Stimulated activated memory B cell treated with anti-CD40 and anti-IgM and Interleukin-4, amounts not matched to agents 10 μg/mL and 1 μg/mL and 100 μg/mL, for 72 hours (primary cell): ENCODE data around the gene NRXN3.

Experiments
- ATAC-seq: fragments of 150-1000 bp; cut with Tn5 transposase; 2 replicates; pipeline ENCODE4 v1.10.0; 2021
- H3K27ac Mint-ChIP-seq: one replicate; pipeline ENCODE4 v1.8.0; 2022; ENCODE audit warnings: mild to moderate bottlenecking, mixed read lengths
- H3K27me3 Mint-ChIP-seq: one replicate; pipeline ENCODE4 v1.8.0; 2022; ENCODE audit warnings: mixed read lengths
- H3K36me3 Mint-ChIP-seq: one replicate; pipeline ENCODE4 v1.8.0; 2022; ENCODE audit warnings: mixed read lengths
- H3K4me1 Mint-ChIP-seq: one replicate; pipeline ENCODE4 v1.8.0; 2022; ENCODE audit warnings: mixed read lengths
- H3K4me3 Mint-ChIP-seq: one replicate; pipeline ENCODE4 v1.8.0; 2022; ENCODE audit warnings: mild to moderate bottlenecking, moderate library complexity, mixed read lengths
- H3K9me3 Mint-ChIP-seq: one replicate; pipeline ENCODE4 v1.8.0; 2022; ENCODE audit warnings: mixed read lengths

Gene NRXN3

DNA sequence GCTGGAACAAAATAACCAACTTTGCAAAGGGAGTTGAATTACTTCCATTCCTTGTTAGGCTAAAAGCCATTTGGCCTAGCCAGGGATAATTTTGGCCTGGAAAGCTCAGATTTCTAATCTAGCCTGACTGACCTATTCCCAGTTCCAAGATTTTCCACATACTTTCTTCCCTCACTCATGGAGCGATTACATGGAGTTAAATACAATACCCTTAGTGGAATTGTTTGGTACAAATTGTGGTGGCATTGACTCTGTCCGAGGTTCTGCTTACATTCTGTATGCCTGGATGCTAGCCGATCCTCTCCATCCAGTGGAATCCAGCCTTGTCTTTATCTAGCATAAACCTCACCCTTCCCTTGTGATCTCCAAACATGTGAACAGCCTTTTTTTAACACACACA lies 1076.0 kb downstream of the NRXN3 start:
- Mint-ChIP-seq H3K4me1 (no peaks in the 10 kb centered on the region), H3K4me3 (no peak overlapping the region), H3K9me3 (peaks cover 7% of the 10 kb centered on the region), H3K27ac (no peak overlapping the region), H3K36me3 (no peaks in the 10 kb centered on the region), H3K27me3 (no peaks in the 10 kb centered on the region)
- ATAC-seq, result no peak

DNA sequence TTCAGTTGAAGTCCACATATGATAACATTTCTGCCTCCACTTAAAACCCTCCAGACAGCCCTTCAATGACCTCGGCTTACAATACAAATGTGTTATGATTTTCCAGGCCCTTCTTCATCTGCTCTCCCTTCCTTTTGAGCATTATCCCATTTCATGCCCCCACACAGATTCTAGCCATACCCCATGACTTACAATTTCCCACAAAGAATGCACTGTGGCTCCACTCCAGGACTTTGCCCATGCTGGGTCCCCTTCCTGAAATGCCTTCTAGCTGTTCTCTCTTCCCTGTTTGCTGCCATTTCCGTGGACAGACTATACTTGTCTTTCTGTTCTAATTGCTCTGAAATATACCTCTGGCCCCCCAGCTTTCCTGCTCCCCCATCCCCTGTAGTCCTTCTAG lies 1078.0 kb downstream of the NRXN3 start:
- no peaks in the 10 kb centered on the region for H3K4me1 Mint-ChIP-seq
- no peak overlapping the region for H3K27ac Mint-ChIP-seq
- no peak for ATAC-seq
- no peaks in the 10 kb centered on the region for H3K36me3 Mint-ChIP-seq
- no peaks in the 10 kb centered on the region for H3K27me3 Mint-ChIP-seq
- H3K4me3 Mint-ChIP-seq, result no peak overlapping the region
- peaks cover 9% of the 10 kb centered on the region for H3K9me3 Mint-ChIP-seq

DNA sequence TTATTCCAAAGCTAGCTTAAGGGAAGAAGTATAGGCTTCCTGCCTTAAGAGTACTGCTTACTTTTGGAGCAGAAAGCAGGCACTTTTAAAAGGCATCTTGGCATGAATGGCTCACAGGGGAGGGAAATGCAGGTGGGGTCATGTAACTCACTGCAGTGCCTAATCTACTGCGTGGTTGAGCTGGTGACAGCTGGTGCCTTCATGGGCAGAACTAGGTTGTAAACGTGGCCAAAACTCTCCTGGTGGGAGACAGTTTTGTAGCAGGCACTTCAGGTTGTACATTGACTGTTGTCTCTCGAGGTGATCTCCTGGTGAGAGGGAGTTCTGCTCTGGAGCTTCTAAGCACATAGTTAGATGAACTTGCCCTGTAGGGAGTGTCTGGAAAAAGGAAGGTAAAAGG lies 1078.6 kb downstream of the NRXN3 start:
- no peaks in the 10 kb centered on the region for H3K36me3 Mint-ChIP-seq
- no peaks in the 10 kb centered on the region for H3K27me3 Mint-ChIP-seq
- no peak overlapping the region for H3K4me3 Mint-ChIP-seq
- no peak for ATAC-seq
- H3K4me1 Mint-ChIP-seq, result no peaks in the 10 kb centered on the region
- peaks cover 9% of the 10 kb centered on the region for H3K9me3 Mint-ChIP-seq
- H3K27ac Mint-ChIP-seq, result no peak overlapping the region

DNA sequence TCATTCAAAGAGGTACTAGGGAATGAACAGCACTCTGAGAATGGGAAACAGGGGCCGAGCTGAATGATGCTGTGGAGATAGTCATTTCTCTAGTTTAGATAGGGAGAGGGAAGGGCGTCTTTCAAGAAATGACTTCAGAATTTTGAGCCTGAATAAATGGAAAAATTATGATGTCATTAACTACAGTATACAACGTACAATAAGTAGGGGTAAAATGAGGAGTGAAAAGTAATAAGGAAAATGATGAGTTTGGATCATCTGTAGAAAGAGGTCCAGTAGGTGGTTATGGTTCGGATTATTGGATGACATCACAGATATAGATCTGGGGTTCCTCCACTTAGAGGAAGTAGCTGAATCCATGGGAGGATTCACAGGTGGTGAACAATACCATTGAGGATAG lies 1081.1 kb downstream of the NRXN3 start:
- Mint-ChIP-seq H3K27ac (no peak overlapping the region), H3K27me3 (no peaks in the 10 kb centered on the region), H3K36me3 (no peaks in the 10 kb centered on the region), H3K4me1 (no peaks in the 10 kb centered on the region), H3K4me3 (no peak overlapping the region), H3K9me3 (peaks cover 11% of the 10 kb centered on the region)
- no peak for ATAC-seq

DNA sequence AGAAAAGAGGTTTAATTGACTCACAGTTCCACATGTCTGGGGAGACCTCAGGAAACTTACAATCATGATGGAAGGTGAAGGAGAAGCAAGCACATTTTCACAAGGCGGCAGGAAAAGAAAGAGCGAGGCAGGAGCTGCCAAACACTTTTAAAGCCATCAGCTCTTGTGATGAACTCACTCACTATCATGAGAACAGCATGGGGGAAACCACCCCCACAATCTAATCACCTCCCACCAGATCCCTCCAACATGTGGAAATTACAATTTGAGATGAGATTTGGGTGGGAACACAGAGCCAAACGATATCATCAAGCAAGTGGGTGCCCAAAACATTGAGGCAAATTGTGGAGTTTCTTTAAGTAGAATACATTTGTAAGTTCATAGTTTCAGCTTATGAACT lies 1083.4 kb downstream of the NRXN3 start:
- no peak for ATAC-seq
- Mint-ChIP-seq H3K27ac (no peak overlapping the region), H3K9me3 (peaks cover 11% of the 10 kb centered on the region), H3K4me3 (no peak overlapping the region), H3K27me3 (no peaks in the 10 kb centered on the region), H3K36me3 (no peaks in the 10 kb centered on the region), H3K4me1 (no peaks in the 10 kb centered on the region)

DNA sequence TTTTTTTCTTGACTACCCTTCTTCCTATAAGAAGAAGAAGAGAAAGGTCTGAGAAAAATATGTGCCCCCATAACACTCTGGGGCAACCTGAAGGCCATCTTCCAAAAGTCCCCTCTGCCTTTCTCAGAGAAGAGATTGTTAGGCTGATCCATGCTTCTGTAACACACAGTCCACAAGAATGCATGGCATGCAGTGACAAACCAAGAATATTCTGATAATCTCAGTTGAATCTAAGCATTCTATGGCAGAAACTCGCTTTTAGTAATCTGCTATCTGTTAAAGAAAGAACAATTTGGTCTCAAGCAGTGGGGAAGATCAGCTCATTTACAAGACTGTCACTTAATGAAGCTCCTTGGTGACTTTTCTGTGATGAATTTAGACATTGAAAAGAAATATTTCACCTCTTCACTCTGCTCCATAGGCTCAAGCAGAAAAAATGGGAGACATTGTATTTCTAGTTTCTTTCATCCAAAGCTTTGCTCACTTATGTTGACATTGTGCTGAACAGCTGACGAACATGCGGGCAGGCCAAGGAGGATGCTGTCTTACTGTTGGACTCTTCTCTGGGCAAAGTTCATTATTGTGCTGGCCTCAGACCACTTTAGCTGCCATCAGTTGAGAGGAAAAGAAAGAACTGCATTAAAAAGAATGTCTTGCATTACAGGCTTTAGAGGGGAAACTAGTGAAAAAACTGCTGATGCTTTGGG lies 1084.0 kb downstream of the NRXN3 start:
- no peak for ATAC-seq
- H3K4me1 Mint-ChIP-seq, result no peaks in the 10 kb centered on the region
- no peaks in the 10 kb centered on the region for H3K36me3 Mint-ChIP-seq
- peaks cover 11% of the 10 kb centered on the region for H3K9me3 Mint-ChIP-seq
- H3K27ac Mint-ChIP-seq, result no peak overlapping the region
- no peak overlapping the region for H3K4me3 Mint-ChIP-seq
- H3K27me3 Mint-ChIP-seq, result no peaks in the 10 kb centered on the region

DNA sequence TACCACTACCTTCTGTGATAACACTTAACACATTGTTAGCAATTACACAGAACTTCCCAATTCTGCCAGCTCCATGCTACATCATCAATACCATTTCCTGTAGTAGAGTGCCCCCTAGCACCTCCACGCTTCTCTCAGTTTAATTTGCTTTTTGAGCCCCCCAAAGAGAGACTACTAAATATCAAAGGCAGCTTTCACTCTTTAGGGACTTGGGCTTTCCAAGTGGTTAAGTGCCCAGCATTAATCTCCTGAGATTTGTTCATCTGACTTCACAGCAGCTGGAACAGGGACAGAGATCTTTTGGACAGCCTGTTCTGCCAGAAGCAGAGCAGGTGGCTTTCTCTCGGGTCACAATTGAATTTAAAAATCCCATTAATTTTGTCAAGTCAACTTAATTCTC lies 1086.2 kb downstream of the NRXN3 start:
- Mint-ChIP-seq H3K4me3 (no peak overlapping the region), H3K36me3 (no peaks in the 10 kb centered on the region), H3K27me3 (no peaks in the 10 kb centered on the region), H3K27ac (no peak overlapping the region), H3K4me1 (no peaks in the 10 kb centered on the region), H3K9me3 (peaks cover 14% of the 10 kb centered on the region)
- no peak for ATAC-seq

DNA sequence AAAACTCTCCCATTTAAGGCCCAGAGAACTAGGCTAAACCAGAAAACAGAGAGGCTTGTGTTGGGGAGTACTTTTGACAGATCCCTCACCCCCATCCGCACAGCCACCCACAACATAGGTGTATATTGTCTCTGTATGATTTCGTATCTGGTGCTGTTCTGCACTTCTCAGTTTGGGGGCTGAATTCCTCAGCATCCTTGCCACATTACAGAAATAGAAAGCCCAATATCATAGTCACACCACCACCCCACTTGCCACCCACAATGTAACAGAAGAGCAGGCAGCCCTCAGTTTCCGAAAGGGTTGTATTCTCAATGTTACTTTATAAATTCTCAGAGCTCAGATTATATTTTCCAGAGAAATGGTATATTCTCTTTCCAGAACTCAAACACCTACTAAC lies 1090.2 kb downstream of the NRXN3 start:
- H3K27ac Mint-ChIP-seq, result no peak overlapping the region
- no peaks in the 10 kb centered on the region for H3K36me3 Mint-ChIP-seq
- no peak for ATAC-seq
- H3K4me1 Mint-ChIP-seq, result no peaks in the 10 kb centered on the region
- H3K4me3 Mint-ChIP-seq, result no peak overlapping the region
- peaks cover 11% of the 10 kb centered on the region for H3K9me3 Mint-ChIP-seq
- H3K27me3 Mint-ChIP-seq, result no peaks in the 10 kb centered on the region

DNA sequence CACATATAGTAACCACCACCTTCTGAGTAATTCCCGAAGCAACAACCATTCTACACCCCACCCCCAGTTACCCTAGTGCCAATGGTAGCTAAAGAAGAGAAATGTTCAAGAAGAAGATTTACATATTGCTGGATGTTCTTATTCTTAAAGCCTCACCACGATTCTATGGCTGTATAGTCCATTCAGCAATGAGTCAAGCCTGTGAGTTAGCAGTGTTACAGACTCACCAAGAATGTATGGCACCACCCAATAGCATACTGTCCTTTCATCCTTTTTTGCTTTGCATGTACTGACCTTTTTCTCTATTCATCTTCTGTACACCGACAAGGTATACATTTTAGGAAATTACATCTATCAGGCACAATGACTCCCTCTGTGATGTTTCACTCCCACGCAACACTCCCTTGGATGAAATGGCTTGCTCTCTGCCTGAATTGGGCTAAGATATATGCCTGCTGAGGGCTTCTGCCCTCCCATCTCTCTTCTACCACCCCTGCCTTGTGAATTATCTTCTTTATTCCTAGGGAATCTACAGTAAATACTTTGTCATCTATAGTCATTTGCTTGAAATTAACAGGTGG lies 1095.3 kb downstream of the NRXN3 start:
- Mint-ChIP-seq H3K9me3 (peaks cover 11% of the 10 kb centered on the region), H3K4me1 (no peaks in the 10 kb centered on the region), H3K27me3 (no peaks in the 10 kb centered on the region), H3K4me3 (no peak overlapping the region), H3K36me3 (no peaks in the 10 kb centered on the region), H3K27ac (no peak overlapping the region)
- ATAC-seq, result no peak

DNA sequence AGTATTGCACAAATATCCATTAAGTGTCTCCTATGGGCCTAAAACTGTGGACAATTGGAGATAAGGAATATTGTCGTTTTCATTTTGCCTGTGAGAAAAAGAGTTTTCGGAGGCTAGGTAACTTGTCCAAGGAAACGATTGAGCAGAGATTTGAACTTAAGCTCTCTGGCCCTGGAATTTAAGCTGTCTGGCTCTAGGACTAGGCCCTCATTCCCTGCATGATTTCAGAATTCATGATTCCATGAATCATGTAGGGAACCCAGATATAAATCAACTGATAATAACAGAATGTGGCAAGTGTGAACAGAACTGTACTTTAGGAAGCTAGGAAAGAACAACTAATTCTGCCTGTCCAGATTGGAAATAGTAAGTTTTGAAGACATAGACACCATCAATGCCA lies 1100.2 kb downstream of the NRXN3 start:
- Mint-ChIP-seq H3K9me3 (peaks cover 4% of the 10 kb centered on the region), H3K4me3 (no peak overlapping the region), H3K36me3 (no peaks in the 10 kb centered on the region), H3K27ac (no peak overlapping the region), H3K4me1 (no peaks in the 10 kb centered on the region), H3K27me3 (no peaks in the 10 kb centered on the region)
- ATAC-seq, result no peak

DNA sequence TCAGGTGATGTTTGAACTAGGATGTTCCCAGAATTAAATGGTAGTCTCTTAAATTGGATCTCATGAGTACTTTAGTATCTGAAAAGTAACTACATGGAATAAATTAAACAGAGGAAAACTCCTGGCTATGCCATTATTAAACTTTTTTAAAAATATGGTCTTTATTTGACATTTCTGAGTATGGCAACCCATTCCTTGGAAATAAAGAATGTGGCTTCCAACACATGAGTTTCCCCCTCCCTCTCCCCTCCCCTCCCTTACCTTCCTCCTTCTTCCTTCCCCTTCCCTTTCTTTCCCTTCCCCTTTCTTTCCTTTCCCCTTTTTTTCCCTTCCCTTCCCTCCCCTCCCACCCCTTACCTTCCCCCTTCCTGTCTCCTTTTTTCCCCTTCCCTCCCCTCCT lies 1100.9 kb downstream of the NRXN3 start:
- Mint-ChIP-seq H3K4me3 (no peak overlapping the region), H3K9me3 (peaks cover 4% of the 10 kb centered on the region), H3K36me3 (no peaks in the 10 kb centered on the region), H3K27ac (no peak overlapping the region), H3K27me3 (no peaks in the 10 kb centered on the region), H3K4me1 (no peaks in the 10 kb centered on the region)
- ATAC-seq, result no peak

DNA sequence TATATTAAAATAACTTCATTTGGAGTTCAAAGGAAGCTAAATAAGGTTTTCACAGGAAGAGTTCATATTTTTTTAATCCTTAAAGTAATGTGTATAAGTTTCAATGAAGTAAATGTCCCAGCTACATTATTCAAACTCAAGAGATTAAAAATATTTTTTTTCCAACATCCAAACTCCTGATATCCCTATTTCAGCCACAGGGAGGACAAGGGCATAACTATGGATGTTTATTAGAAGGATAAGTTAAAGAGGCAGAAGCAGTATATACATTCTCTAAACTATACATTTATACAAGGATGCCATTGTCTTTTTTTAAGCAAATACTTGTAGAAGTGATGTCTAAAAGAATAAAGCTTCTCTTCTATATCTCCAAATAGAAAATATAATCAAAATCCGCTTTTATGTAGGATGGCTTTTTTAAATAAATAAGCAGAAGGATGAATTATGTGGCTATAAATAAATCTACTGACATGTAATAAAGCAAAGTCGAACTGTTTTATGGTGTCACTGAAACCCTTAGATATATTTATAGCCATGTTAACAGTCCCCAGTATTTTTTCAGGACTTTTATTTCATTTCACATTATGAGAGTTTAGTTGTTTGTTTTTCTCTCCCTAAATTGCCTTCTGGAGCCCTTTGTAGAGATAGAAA lies 1104.6 kb downstream of the NRXN3 start:
- Mint-ChIP-seq H3K36me3 (no peaks in the 10 kb centered on the region), H3K27me3 (peaks cover 9% of the 10 kb centered on the region), H3K27ac (no peak overlapping the region), H3K9me3 (peaks cover 4% of the 10 kb centered on the region), H3K4me1 (no peaks in the 10 kb centered on the region), H3K4me3 (no peak overlapping the region)
- no peak for ATAC-seq

DNA sequence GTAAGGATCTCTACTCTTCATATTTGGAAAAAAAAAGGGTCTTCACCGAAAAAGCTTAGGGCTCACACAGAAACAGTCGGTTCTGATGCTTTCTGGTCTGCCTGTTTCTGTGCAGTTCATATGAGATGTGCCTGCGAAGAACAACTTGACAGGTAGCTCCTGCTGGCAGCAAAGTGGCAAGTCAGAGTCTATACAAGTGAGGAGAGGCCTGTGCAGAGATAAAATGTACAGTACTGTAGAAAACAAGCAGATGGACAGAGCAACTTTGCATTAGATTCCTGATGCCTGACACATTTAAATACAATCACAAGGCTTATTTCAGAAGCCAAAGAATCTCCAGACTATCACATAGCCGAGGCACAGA lies 1105.1 kb downstream of the NRXN3 start:
- Mint-ChIP-seq H3K27ac (no peak overlapping the region), H3K4me3 (no peak overlapping the region), H3K36me3 (no peaks in the 10 kb centered on the region), H3K27me3 (peaks cover 14% of the 10 kb centered on the region), H3K9me3 (peaks cover 7% of the 10 kb centered on the region), H3K4me1 (no peaks in the 10 kb centered on the region)
- ATAC-seq, result no peak

DNA sequence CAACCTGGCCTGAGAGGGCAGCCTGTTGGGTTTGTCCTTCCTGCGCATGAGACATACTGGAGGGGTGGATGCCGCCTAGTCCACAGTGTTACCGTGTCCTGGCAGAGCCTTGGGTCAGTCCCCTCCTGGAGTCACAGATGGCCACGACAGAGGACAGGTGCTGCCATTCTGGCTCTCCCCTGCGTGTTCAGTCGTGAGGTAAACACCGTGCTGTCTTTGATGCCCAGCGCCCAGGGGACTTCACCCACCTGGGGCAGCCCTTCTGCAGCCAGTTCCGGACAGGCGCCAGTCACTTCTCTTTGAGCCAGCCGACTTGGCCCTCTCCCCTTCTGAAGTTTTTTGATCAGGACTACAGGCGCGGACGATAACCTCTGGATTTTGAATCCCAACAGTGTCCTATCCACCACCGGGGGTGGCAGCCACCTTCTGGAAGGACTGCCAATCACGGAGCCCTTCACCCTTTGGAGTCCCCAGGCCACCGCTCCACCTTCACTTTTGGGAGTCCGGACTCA lies 1108.2 kb downstream of the NRXN3 start:
- no peaks in the 10 kb centered on the region for H3K36me3 Mint-ChIP-seq
- no peaks in the 10 kb centered on the region for H3K4me1 Mint-ChIP-seq
- H3K27ac Mint-ChIP-seq, result no peak overlapping the region
- no peak overlapping the region for H3K4me3 Mint-ChIP-seq
- H3K27me3 Mint-ChIP-seq, result peaks cover 23% of the 10 kb centered on the region
- no peak for ATAC-seq
- H3K9me3 Mint-ChIP-seq, result peaks cover 4% of the 10 kb centered on the region

DNA sequence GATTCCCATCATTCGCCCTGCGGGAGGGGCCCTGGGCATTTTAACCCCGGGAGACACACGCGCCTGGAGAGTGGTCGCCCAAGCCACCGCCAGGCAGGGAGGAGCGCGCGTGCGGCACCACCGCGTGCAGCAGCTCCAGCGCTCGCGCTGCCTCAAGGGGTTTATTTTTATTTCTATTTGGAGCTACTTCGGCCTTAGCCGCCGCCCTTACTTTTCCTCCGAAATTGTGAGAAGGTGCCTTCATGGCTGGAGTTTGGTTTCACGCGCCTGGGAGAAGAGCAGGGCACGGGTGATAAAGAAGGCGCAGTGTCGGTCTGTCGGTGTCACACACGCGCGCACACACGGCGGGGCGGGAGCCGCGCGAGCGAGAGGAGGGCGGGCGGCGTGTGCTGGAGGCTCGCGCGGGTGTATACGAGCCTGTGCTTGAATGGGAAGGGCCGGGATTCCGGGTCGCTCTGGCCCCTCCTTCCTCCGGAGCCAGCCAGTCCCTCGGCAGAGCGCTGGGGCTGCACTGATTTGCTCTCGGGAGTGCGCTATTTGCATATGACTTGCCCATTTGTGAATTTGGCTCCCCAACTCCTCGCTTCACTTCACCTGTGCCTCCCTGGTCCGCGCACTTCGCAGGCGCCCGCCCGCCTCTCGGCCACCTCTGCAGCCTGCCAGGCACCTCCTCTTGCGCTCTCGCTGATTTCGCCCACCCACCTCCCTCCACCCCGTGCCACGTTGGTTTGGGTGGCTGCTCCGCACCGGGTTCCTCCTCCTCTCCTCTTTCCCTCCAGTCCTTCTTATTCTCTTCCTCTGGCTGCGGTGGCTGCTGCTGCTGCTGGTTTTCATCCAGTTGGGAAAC lies 1108.8 kb downstream of the NRXN3 start:
- H3K27ac Mint-ChIP-seq, result no peak overlapping the region
- peaks cover 4% of the 10 kb centered on the region for H3K9me3 Mint-ChIP-seq
- no peak for ATAC-seq
- peaks cover 23% of the 10 kb centered on the region for H3K27me3 Mint-ChIP-seq
- H3K4me1 Mint-ChIP-seq, result no peaks in the 10 kb centered on the region
- no peak overlapping the region for H3K4me3 Mint-ChIP-seq
- no peaks in the 10 kb centered on the region for H3K36me3 Mint-ChIP-seq
